NCI-H1048 (cell line): ENCODE results near the gene DYNLL1.
"Not testable (repeated sequence)": the region's sequence is repeated elsewhere in the genome, so short reads cannot be mapped to it uniquely, and the experiment has no call there.

Experiments used
- DNase-seq: peaks from one replicate; lab custom pipeline; 2025; lab: John Stamatoyannopoulos, UW

The DYNLL1 gene

GRCh38 chr12:120515496-120515895, 19.6 kb downstream of the DYNLL1 start:
- no peak for DNase-seq

DNA sequence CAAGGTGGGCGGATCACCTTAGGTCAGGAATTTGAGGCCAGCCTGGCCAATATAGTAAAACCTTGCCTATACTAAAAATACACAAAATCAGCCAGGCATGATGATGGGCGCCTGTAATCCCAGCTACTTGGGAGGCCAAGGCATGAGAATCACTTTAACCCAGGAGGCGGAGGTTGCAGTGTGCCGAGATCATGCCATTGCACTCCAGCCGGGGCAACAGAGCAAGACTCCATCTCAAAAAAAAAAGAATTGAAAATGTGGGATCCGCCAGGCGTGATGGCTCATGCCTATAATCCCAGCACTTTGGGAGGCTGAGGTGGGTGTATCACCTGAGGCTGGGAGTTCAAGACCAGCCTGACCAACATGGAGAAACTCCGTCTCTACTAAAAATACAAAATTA, 23.4 kb downstream of the DYNLL1 start:
- DNase-seq, result not testable (repeated sequence)

DNA sequence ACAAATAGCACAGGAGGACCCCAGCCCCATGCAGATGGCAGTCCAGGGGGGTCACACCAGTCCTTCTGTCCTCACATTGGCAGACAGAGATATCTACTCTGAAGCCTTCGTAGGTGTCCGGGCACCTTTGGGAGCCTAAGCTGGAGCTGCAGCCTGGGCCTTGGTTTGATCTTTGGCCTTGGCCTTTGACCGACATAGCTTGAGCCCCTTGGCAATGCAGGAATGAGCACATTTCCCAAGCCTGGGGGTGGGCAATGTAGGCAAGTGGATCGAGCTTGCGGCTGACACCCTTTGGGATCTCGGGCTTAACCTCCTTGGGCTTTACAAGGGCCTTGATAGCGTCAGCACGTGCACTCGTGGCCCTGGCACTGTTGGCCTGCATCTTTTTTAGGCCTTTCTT, 26.7 kb downstream of the DYNLL1 start:
- DNase-seq, result no peak

DNA sequence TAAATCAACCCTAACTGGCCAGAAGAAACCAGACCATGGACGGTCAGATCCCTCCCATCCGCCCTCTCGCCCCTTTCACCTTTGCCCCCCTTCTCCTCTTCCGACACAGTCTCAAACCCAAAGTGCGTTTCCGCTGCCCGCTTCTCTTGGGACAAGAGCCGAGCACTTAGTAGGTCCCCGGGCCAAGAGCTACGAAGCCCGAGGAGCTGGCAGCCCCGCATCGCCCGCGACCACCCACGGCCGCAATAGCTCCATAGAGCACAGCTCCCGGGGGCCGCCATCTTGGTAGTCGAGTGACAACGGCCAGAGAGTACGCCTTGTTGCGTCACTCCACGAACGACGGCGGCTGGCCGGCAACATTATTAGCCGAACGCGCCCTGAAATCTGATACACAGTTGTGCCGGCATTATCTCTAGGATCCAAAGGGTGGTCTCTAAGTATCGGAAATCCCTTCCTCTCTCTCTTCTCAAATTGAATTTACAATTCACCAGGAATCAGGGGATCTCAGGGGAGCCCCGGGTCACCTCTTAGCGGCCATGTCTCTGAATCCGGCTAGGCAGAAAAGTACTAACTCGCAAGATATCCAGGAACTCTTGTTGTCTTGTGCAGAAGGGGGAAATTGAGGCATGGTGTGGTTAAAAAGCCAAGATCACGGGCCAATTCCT, 33.1 kb downstream of the DYNLL1 start, which contains the start of gene COQ5:
Gene COQ5, minus strand, starts transcription at position 298 of the 665 bp plus-strand sequence. Its CDS starts 17 bp downstream, at position 281.
- DNase-seq, result peak; percentile 57

GRCh38 chr12:120529641-120530417, 33.9 kb downstream of the DYNLL1 start:
- DNase-seq, result no peak

- DNase-seq, result not testable (repeated sequence)
Observed at GRCh38 chr12:120530418-120530761, 34.5 kb downstream of the DYNLL1 start.

GRCh38 chr12:120532701-120533238, 36.9 kb downstream of the DYNLL1 start:
- DNase-seq, result no peak

GRCh38 chr12:120534203-120534702, 38.3 kb downstream of the DYNLL1 start, which contains the start of gene RNF10:
Gene RNF10 (plus strand): TSS chr12:120534356. CDS start chr12:120534812, 456 bp downstream.
- peak; percentile 65 for DNase-seq

DNA sequence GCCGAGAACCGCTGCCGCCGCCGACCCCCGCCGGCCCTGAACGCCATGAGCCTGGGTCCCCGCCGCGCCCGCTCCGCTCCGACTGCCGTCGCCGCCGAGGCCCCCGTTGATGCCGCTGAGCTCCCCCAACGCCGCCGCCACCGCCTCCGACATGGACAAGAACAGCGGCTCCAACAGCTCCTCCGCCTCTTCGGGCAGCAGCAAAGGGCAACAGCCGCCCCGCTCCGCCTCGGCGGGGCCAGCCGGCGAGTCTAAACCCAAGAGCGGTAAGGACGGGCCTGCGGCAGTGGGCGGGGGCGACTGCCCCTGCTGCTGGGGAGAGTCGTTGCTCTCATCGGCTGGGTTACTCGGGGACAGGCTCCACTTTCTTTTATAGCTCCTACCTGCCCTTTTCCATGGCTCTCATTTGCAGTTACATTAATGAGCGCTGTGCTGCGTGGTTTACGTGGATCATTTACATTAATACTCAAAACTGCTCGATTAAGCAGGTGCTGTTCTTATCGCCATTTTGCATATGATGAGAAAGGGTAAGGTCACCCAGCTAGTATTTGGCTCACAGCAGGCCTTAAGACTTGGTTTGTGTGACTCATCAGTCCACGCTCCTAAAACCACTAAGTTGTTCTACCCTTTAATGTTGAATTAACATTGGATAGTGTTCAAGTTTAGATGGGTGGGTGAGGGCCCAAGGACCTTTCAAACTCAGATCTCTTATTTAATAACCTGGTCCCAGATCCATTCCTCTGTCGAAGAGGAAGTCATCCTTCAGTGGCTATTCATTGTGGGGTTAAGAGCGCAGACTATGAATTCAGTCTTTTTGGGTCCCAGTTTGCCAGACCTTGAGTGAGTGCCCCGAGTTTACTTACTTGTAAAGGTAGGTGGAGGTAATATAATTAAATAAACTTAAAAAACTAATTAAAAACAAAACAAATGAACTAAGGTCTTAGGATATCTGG, 39.1 kb downstream of the DYNLL1 start:
- no peak for DNase-seq

DNA sequence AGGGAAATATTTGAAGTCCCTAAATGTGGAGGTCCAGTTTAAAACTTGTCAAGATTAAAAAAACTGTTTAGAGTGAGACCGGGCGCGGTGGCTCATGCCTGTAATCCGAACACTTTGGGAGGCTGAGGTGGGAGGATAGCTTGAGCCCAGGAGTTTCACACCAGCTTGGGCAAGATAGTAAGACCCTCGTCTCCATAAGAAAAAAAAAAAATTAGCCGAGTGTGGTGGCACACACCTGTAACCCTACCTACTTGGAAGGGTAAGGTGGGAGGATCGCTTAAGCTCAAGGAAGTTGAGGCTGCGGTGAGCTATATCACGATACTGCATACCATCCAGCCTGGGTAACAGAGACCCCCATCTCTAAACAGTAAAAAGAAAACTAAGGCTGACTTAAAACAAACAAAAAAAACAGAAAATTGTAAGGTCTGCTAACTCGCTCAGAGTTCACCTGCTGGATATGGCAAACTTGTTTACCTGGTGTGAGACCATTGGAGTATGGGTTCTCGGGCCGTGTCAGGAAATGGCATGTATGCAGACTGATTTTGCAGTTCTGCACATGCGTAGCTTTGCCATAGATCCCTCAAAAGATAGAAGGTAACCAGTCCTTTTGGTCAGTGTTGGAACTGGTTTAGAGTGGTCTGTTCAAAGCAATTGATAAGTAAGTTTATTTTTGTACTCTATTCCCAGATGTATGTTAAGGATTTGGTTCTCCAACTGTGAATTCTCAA, 40.3 kb downstream of the DYNLL1 start:
- no peak for DNase-seq

DNA sequence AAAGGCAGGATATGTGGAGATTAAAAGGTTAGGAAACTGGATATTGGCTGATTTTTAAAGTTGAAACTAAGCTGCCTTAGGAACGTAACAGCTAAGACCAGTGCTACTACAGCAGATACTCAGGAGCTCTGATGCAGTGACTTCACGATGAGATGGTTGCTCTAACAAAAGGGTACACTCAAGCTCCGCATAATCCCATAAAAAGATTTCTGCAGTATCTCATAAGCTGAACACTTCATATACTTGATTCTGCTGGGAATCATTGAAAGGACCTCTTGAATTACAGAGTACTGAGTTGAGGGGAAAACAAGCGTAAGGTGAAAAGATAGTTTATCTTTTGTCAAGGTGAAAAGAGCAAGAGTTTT, 41.9 kb downstream of the DYNLL1 start:
- no peak for DNase-seq

DNA sequence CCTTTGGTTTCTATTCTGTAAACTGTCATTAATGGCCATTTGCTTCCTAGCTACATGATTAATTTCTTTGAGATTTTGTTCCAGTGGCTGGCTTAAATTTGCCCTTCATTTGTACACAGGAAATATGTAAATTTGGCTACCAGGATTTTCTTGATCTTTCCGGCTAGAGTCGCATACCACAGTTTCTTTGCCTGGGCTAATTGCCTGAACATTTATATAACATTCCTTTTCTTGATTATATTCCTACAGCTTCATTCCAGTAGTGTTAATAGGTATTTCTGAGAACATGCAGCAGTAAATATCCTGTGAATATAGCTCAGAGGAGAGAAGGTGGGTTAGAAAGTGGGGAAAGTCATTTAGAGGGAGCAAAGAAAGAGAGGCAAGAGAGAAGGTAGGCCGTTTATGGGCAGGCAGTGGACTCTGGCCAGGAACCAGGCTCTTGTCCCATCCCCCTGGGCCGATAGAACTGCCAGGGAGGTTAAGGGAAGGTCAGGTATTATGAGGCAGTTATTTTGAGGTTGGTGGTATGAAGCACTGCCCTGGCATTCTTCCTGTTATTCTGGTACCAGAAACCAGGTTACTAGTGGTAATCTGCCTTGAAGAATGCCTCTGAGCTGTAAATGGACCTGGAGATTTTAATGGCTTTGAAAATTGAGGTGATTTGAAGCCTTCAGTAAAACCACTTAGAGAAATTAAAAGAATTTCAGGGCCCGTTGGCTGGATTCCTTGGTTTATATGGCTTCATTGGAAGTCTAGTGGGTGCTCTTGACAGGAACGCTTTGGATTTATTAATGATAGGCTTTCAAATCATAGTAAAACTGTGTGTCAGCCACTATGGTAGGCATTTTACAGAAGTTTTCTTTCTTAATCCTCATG, 42.6 kb downstream of the DYNLL1 start:
- no peak for DNase-seq

- no peak for DNase-seq
Observed at GRCh38 chr12:120539303-120539702, 43.4 kb downstream of the DYNLL1 start.

- DNase-seq, result no peak
Observed at GRCh38 chr12:120540445-120540844, 44.5 kb downstream of the DYNLL1 start.

DNA sequence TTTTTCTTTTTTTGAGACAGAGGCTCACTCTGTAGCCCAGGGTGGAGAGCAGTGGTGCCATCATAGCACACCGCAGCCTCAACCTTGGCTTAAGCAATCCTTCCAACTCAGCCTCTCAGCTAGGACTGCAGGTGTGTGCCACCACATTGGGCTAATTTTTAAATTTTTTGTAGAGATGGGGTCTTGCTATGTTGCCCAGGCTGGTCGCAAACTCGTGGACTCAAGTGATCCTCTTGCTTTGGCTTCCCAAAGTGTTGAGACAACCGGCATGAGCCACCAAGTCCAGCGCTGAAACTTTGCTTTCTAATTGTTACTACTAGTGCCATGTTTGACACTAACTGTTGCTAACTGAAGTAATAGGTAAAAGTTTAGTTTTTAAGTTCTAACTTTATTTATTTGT, 46.3 kb downstream of the DYNLL1 start:
- DNase-seq, result no peak

DNA sequence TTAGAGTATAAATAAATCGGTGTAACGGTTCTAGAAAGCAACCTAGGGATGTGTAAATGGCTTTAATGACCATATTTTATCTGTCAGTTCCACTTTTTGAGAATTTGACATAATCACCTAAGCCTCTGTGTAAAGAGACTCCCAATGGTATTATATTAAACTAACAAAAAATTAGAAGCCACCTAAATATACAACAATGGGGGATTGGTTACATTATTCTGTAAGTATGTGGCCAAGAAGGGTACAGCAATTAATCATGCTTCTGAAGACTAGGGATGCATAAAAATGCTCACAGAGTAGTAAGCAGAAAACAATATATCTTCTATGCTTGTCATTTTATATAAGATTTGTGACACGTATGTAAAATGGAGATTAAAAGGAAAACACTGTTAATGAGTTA, 48.8 kb downstream of the DYNLL1 start:
- no peak for DNase-seq

GRCh38 chr12:120546050-120546386, 50.1 kb downstream of the DYNLL1 start:
- no peak for DNase-seq
